G401.6 (cell line): ENCODE data around the gene KLHL28.
"Not testable (repeated sequence)": the region's sequence is repeated elsewhere in the genome, so short reads cannot be mapped to it uniquely, and the experiment has no call there.

Experiments used
- FAIRE-seq: peaks from 2 replicates; lab custom pipeline; 2012; peaks lifted over from hg19 to GRCh38; lab: Jason Lieb, UNC

KLHL28 gene

GRCh38 chr14:44896275-44897040 lies 65.3 kb downstream of the KLHL28 start:
- no peak for FAIRE-seq

GRCh38 chr14:44895716-44896115 lies 66.0 kb downstream of the KLHL28 start:
- no peak for FAIRE-seq

GRCh38 chr14:44893535-44893934 lies 68.2 kb downstream of the KLHL28 start:
- FAIRE-seq = no peak

DNA sequence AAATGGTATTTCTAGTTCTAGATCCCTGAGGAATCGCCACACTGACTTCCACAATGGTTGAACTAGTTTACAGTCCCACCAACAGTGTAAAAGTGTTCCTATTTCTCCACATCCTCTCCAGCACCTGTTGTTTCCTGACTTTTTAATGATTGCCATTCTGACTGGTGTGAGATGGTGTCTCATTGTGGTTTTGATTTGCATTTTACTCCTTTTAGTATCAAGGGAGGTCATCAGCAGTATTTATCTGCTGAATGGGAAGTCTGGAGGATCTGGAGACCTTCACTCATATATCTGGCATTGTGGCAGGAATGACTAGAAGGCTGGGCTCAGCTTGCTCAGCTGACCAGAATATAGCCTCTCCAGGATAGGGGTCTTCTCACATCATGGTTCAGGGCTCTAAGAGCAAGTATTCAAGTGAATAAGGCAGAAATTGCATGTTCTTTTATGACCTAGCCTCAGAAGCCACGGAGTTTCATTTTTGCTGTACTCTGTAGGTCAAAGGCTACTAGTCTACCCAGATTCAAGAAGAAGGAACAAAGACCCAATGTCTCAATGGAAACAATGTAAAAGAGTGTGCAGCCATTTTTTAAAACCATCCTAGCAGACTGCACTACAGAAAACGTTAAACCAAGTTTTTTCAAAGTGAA lies 69.9 kb downstream of the KLHL28 start:
- not testable (repeated sequence) for FAIRE-seq

DNA sequence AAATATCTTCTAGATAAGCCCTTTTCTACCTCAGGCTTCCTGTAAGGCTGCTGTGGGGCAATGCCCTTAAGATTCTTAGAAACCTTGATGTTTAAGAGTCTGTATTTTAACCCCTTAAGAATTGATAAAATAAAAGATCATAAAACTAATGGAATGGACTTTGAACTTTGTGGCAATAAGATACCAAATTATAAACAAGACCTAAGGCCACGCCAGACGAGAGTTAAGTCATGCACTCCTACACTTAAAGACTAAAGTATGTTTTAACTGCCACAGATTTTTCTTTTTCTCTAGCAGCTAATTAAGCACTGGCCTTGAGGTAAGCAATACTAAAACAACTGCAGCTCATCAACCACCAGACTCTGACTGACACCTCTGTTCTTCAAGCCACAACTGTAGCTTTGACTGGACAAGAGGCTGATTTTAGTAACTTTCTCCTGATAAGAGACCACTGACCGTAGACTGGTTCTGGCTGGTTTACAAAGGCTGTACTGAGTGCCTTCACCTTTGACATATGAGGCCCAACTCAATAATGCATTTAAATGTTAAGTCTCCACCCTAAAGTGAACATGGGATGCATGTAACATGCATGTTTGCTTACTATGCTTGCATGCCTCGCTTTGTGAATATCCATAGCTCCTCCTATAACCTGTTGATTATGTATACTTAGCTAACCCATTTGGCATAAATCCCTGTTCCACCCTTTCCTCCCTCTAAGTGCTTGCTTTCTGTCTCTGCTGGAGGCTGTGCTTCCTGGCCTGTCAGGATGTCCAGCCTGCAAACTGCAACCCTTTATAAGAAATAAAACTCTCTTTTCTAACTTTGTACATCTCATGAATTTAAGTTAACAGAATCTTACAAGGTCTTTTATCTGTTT lies 71.9 kb downstream of the KLHL28 start:
- no peak for FAIRE-seq

DNA sequence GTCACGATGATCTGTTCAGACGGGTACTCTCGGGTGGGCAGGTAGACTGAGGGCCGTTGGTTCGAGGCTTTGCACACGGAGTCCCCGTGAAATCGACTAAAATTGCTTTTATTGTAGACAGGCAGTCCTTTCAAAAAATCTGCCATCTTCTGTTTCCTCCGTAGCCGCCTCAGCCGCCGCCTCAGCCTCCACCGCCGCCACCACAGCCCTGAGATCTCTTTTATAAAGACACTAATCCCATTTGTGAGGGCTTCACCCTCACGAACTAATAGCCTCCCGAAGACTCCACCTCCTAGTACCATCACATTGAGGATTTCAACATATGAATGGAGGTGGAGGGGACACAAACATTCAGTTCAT lies 74.2 kb downstream of the KLHL28 start:
- FAIRE-seq = no peak

DNA sequence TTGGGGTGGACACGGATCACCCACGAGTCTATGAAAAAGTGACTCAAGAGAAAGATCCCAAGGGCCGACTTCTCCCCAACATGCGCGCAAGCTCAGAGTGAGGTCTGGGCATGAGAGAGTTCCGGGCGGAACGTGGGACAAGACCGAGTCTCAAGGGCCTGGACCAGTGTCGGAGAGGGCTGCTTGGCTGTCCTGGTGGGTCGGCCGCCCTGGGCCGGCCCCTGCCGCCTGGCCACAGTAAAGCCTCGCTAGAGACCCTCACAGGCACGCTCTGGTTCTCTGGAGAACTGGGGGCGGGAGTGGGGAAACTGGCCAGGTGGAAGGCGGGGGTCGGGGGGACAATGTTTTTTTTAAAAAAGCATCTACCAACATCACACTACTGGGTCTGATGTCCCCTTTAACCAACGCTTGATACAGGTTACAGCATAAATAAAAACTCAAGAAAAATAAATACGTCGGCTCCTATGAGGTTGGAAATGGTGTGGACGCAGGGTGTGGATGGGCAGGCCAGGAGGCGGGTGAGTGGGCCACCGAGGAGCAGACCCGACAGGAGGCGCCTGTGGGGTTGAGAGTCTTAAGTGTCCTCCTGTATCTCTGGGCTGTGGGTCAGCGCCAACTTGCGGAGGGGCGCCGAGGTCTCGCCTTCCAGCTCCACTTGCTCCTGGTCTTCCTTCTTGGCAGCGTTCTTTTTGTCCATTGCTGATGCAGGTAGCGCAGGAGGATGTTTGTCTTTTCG lies 74.7 kb downstream of the KLHL28 start:
- FAIRE-seq = no peak

- no peak for FAIRE-seq
Observed at GRCh38 chr14:44880791-44881190, 81.0 kb downstream of the KLHL28 start.
